Right hindlimb (tissue), 1 donor: Measurements from ENCODE around the gene MAGEC3.
"Not testable (repeated sequence)": the region's sequence is repeated elsewhere in the genome, so short reads cannot be mapped to it uniquely, and the experiment has no call there.

Source experiments
- DNase-seq: peaks from one replicate; pipeline ENCODE4 v3.0.0-alpha.2; 2018

MAGEC3 gene

GRCh38 chrX:141838016-141838415 is at the start of gene MAGEC3:
MAGEC3 (plus strand) TSS chrX:141838316; CDS start chrX:141838316, 0 bp downstream.
- DNase-seq, result no peak

DNA sequence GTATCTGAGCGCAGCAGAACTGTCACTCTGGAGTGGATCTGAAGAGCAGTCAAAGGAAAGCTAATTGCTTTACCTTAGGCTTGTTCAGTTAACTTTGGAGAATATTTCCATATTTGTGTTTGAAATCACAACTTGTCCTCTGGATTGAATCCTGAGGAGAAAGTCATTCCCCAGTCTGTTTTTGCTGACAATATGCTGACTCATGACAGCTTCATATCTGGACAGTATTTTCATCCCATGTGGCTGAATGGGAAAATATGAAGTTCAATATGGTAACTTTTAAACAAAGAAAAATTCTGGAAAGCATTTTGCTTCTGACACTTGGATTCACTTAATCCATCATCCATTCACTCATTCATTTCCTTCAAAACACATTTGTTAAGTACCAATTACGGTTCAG is 46.3 kb upstream of the MAGEC3 start:
- no peak for DNase-seq

GRCh38 chrX:141811438-141811837 is 26.7 kb upstream of the MAGEC3 start:
- DNase-seq, result no peak

GRCh38 chrX:141814213-141814857 is 23.8 kb upstream of the MAGEC3 start:
- no peak for DNase-seq

GRCh38 chrX:141815904-141816303 is 22.2 kb upstream of the MAGEC3 start:
- DNase-seq, result no peak

- DNase-seq, result no peak
Measured at GRCh38 chrX:141832247-141832646, 5.9 kb upstream of the MAGEC3 start.

DNA sequence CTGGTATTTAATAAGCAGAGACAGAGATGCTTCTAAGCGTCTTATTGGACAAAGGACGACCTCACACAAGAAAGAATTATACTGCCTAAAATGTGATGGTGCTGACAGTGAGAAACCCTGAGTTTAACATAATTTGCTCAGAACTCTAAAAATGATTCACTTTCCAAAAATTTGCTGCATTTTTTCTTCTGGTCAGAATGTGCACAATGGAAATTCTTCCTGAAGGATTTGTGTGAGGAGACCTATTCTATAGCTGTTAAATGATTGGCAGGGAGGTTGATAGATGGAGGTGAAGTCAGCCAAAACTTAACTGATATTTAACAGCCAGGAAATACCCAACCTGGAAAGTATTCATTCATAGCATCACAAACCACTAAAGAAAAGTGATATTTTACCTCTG is 1.7 kb downstream of the MAGEC3 start:
- DNase-seq, result no peak

- DNase-seq, result no peak
Measured at GRCh38 chrX:141857479-141857878, 19.4 kb downstream of the MAGEC3 start.

- DNase-seq, result no peak
Measured at GRCh38 chrX:141879616-141880015, 41.5 kb downstream of the MAGEC3 start.

- not testable (repeated sequence) for DNase-seq
Measured at GRCh38 chrX:141888811-141889210, 50.7 kb downstream of the MAGEC3 start.

DNA sequence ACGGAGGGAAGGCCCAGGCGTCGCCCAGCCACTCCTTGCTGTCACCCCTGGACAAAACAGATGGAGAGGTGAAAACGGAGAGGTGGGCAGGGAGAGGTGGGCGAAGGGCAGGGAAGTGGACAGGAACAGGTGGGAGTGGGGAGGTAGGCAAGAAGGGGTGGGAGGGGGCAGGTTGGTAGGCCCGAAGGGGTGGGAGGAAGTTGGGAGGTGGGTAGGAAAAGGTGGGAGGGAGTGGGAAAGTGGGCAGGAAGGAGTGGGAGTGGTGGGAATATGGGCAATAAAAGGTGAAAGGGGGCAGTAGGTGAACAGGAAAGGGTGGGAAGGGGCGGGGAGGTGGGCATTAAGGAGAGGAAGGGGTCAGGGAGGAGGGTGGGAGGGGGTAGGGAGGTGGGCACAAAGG is 56.6 kb downstream of the MAGEC3 start:
- DNase-seq, result no peak

GRCh38 chrX:141897690-141898089 is 59.6 kb downstream of the MAGEC3 start:
- no peak for DNase-seq

GRCh38 chrX:141902366-141902765 is 64.2 kb downstream of the MAGEC3 start:
- DNase-seq, result no peak

DNA sequence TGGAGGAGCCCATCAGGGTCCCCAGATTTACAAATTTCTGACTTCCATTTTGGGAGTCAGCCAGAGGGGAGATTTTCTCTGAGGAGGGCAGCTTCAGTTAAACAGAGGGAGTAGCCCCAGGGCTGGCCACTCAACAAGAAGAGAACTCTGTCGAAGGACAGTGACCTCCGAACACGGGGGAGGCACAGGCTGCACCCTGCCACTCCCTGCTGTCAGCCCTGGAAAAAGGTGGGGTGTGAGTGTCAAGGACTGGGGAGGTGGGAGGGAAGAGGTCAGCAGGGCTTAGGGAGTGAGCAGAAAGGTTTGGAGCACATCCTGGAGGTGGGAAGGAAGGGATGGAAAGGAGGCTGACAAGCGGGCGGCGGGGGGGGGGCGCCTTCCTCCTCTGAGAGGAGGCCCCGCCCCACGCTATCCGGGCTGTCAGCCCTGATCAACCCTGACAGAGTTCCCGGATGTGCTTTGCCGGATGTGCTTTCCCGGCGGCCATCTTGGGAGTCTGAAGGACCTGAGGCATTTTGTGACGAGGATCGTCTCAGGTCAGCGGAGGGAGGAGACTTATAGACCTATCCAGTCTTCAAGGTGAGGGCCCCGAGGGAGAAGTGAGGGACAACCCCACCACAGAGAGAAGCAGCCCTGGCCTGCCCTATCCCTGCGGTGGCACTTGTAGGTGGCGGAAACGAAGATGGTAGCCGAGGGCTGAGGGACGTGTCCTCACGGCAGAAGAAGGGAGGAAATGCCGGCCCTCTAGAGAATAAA is 65.5 kb downstream of the MAGEC3 start, which contains the start of gene MAGEC1:
Gene MAGEC1, plus strand, starts transcription at position 495 of the 756 bp plus-strand sequence. CDS start 1,179 bp downstream, outside the sequence.
- DNase-seq, result no peak

GRCh38 chrX:141904262-141904661 is 66.1 kb downstream of the MAGEC3 start:
- no peak for DNase-seq

DNA sequence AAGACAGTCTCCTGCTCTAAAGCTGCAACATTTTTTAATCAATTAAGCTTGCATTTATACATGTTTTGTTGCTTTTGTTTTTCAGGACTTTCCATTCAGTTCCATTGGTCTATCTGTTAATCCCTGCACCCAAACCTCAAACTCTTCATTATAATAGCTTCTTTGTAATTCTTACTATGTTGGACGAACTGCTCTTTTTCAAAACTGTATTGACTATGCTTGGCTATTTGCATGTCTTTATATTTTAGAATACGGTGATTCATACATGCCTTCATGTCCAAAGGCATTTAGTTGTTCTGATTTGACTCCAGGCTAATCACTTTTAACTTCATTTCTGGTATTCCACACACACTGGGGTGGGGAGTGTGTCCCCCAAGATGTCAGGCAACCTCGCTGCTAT is 79.7 kb downstream of the MAGEC3 start:
- no peak for DNase-seq

GRCh38 chrX:141924293-141924692 is 86.2 kb downstream of the MAGEC3 start:
- no peak for DNase-seq

GRCh38 chrX:141928432-141928831 is 90.3 kb downstream of the MAGEC3 start:
- DNase-seq, result no peak

GRCh38 chrX:141934059-141934641 is 96.0 kb downstream of the MAGEC3 start:
- no peak for DNase-seq

DNA sequence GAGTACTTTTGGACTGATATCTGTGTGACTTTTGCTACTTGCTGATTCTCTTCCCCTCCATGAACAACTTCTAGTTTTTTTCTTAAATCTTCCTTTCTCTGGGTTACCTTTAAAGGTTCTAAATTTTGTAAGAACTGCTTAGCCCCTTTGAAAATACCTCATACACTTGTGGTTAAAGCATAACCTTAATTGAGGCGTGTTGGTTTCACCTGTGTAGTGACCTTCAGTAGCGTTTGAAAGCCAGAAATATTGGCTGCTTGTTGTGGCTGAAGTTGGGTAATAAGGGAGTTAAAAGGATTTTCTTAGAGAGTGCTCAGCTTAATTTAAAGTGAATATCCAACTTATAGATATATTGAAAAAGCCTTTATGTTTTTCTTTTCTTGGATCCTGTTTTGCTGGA is 97.5 kb downstream of the MAGEC3 start:
- DNase-seq, result no peak

GRCh38 chrX:141936080-141936479 is 98.0 kb downstream of the MAGEC3 start:
- no peak for DNase-seq

DNA sequence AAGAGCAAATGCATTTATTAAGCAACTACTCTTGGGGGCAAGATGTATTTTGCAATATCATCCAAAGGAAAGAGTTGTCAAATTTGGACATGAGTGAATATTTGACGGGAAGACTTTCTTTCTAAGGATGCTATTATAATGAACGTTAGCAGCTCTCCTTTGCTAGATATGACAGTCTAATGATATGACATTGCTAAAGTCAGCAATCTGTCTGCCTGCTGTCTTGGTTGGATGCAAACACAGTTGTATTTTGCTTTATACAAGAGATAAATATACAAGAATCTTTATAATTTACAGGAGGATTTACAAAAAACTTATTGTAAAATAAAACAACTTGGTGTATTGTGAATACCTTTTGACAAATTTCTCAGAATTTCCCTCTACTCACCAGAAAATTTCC is 103.1 kb downstream of the MAGEC3 start:
- no peak for DNase-seq

DNA sequence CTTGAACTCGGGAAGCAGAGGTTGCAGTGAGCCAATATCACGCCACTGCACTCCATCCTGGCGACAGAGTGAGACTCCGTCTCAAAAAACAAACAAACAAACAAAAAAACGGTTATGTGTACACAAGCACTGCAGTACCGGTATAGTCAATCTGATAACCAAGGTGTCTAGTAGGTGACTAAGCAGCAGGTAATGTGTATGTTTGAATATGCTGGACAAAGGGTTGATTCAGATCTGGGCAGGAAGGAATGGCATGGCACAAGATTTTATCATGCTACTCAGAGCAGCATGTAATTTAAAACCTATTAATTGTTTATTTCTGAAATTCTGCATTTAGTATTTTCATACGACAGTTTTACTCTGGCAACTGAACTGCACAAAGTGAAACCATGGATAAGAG is 107.3 kb downstream of the MAGEC3 start:
- no peak for DNase-seq

DNA sequence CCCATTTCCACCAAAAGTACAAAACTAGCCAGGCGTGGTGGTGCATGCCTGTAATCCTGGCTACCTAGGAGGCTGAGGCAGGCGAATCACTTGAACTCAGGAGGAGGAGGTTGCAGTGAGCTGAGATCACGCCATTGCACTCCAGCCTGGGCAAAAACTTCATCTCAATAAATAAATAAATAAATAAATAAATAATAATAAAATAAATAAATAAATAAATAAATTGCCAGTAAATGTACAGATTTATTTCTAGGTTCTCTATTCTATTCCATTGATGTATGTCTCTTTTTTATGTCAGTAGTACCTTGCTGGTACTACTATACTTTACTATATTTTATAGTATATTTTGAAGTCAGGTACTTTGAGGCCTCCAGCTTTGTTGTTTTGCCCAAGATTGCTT is 109.2 kb downstream of the MAGEC3 start:
- DNase-seq, result no peak
